GM23338 (cell line): ENCODE data around the gene TMEM165. TPM values are rescaled to one million over a fixed set of nuclear protein-coding genes. Genes with fewer than 3 reads are reported as not detected.
A peak's percentile ranks its signal among the peaks of the same experiment; 100 is the strongest.

Experiments
- ATAC-seq: fragments of 200-7000 bp; cut with Tn5 transposase; 3 replicates; pipeline ENCODE4 v1.9.1; 2020
- DNase-seq: peaks from one replicate; pipeline ENCODE4 v3.0.0-alpha.2; 2015; ENCODE audit warnings: low spot score
- H2AFZ ChIP-seq: fragments of 200-600 bp; sonication (generic); 2 replicates; pipeline ENCODE4 v1.8.0; 2016; ENCODE audit warnings: antibody characterized with exemption, mild to moderate bottlenecking, moderate library complexity
- H3F3A ChIP-seq: fragments of 200-600 bp; sonication (generic); replicated peaks from 2 replicates; pipeline ENCODE4 v1.8.0; 2017; ENCODE audit warnings: antibody characterized with exemption, mixed run types, low read depth
- H3K27ac ChIP-seq: fragments of 200-600 bp; sonication (generic); 2 replicates; pipeline ENCODE4 v1.6.1; 2016; ENCODE audit warnings: low read depth
- H3K27me3 ChIP-seq: fragments of 200-600 bp; sonication (generic); 2 replicates; pipeline ENCODE4 v1.8.0; 2016; ENCODE audit warnings: mild to moderate bottlenecking, mixed run types, moderate library complexity; ENCODE audit not compliant: insufficient read depth
- H3K36me3 ChIP-seq: fragments of 200-600 bp; sonication (generic); 2 replicates; pipeline ENCODE4 v1.8.0; 2016; ENCODE audit warnings: mild to moderate bottlenecking; ENCODE audit not compliant: insufficient read depth
- H3K4me1 ChIP-seq: fragments of 200-600 bp; sonication (generic); 2 replicates; pipeline ENCODE4 v1.8.0; 2016; ENCODE audit warnings: mild to moderate bottlenecking, moderate library complexity; ENCODE audit not compliant: insufficient read depth
- H3K4me2 ChIP-seq: fragments of 200-600 bp; sonication (generic); 2 replicates; pipeline ENCODE4 v1.7.1; 2017; ENCODE audit warnings: mixed run types
- H3K4me3 ChIP-seq: fragments of 200-600 bp; sonication (generic); 2 replicates; pipeline ENCODE4 v1.6.1; 2016; ENCODE audit warnings: mixed run types
- H3K79me2 ChIP-seq: fragments of 200-600 bp; sonication (generic); replicated peaks from 2 replicates; pipeline ENCODE4 v1.8.0; 2017; ENCODE audit warnings: mild to moderate bottlenecking; ENCODE audit not compliant: insufficient read depth
- H3K9me2 ChIP-seq: fragments of 200-600 bp; sonication (generic); 2 replicates; pipeline ENCODE4 v1.8.0; 2017; ENCODE audit not compliant: insufficient read depth
- H4K20me1 ChIP-seq: fragments of 200-600 bp; sonication (generic); replicated peaks from 2 replicates; pipeline ENCODE4 v1.8.0; 2017; ENCODE audit warnings: mild to moderate bottlenecking; ENCODE audit not compliant: insufficient read depth
- H3K27ac Mint-ChIP-seq: 2 replicates; pipeline ENCODE4 v1.8.0; 2020; ENCODE audit warnings: inconsistent platforms, mild to moderate bottlenecking, moderate library complexity, mixed read lengths
- H3K27me3 Mint-ChIP-seq: 3 replicates; pipeline ENCODE4 v1.8.0; 2022; ENCODE audit warnings: low read depth, mild to moderate bottlenecking, moderate library complexity, mixed read lengths, inconsistent platforms; ENCODE audit not compliant: insufficient read depth, poor library complexity
- H3K36me3 Mint-ChIP-seq: 3 replicates; pipeline ENCODE4 v1.8.0; 2021; ENCODE audit warnings: low read depth, mild to moderate bottlenecking, inconsistent platforms, moderate library complexity, mixed read lengths
- H3K4me1 Mint-ChIP-seq: 3 replicates; pipeline ENCODE4 v1.8.0; 2020; ENCODE audit warnings: mild to moderate bottlenecking, inconsistent platforms, mixed read lengths
- H3K4me3 Mint-ChIP-seq: 3 replicates; pipeline ENCODE4 v1.8.0; 2021; ENCODE audit warnings: moderate library complexity, mild to moderate bottlenecking, inconsistent platforms, mixed read lengths
- H3K9me3 Mint-ChIP-seq: 3 replicates; pipeline ENCODE4 v1.8.0; 2020; ENCODE audit warnings: moderate library complexity, mild to moderate bottlenecking, inconsistent platforms, mixed read lengths
- CREB1 ChIP-seq: fragments of 250-450 bp; sonication (Bioruptor Pico); IDR thresholded peaks from 2 replicates; pipeline ENCODE4 v1.5.0; 2020; ENCODE audit warnings: low read depth, mild to moderate bottlenecking, moderate library complexity
- CTCF ChIP-seq, 2 experiments: fragments of 200-600 bp in 1 of 2; sonication (generic) in 1 of 2; conservative IDR thresholded peaks; 2 replicates each; pipeline versions ENCODE4 v1.5.1 to v1.6.1; 2016 to 2017; ENCODE audit warnings: antibody characterized with exemption in 2 of 2, low read depth in 2 of 2, mild to moderate bottlenecking in 2 of 2, moderate library complexity in 1 of 2
- EZH2 ChIP-seq: fragments of 200-600 bp; sonication (generic); IDR thresholded peaks from one replicate; pipeline ENCODE4 v1.8.0; 2017; ENCODE audit warnings: antibody characterized with exemption, mild to moderate bottlenecking, low read depth; ENCODE audit not compliant: unreplicated experiment
- EZH2phosphoT487 ChIP-seq: fragments of 200-600 bp; sonication (generic); IDR thresholded peaks from one replicate; pipeline ENCODE4 v1.8.1; 2018; ENCODE audit warnings: antibody characterized with exemption; ENCODE audit not compliant: unreplicated experiment
- JUNB ChIP-seq: IDR thresholded peaks from one replicate; pipeline ENCODE4 v1.6.1; 2016; ENCODE audit warnings: antibody characterized with exemption; ENCODE audit not compliant: unreplicated experiment
- NANOG ChIP-seq: IDR thresholded peaks from 2 replicates; pipeline ENCODE4 v1.6.1; 2016; ENCODE audit warnings: antibody characterized with exemption, borderline replicate concordance
- POLR2AphosphoS5 ChIP-seq: IDR thresholded peaks from 2 replicates; pipeline ENCODE4 v1.6.1; 2016; ENCODE audit warnings: antibody characterized with exemption, low read depth
- STAT1 ChIP-seq: IDR thresholded peaks from one replicate; pipeline ENCODE4 v1.6.1; 2016; ENCODE audit warnings: antibody characterized with exemption; ENCODE audit not compliant: unreplicated experiment
- ZNF114 ChIP-seq: fragments of 250-450 bp; sonication (Bioruptor Pico); IDR thresholded peaks from 2 replicates; pipeline ENCODE4 v1.5.0; 2020; ENCODE audit warnings: mild to moderate bottlenecking, moderate library complexity
- ZNF331 ChIP-seq: fragments of 250-450 bp; sonication (Bioruptor Pico); IDR thresholded peaks from 2 replicates; pipeline ENCODE4 v1.5.0; 2020; ENCODE audit warnings: low read depth, mild to moderate bottlenecking, moderate library complexity
- ZNF462 ChIP-seq: fragments of 250-450 bp; sonication (Bioruptor Pico); IDR thresholded peaks from 2 replicates; pipeline ENCODE4 v1.5.0; 2020; ENCODE audit warnings: mild to moderate bottlenecking, moderate library complexity
- polyA plus RNA-seq: library from polyadenylated mRNA; unstranded; fragments of >200 nt; fragmentation: Nextera tagmentation; extraction: Ambion mirVana; gene quantifications from 2 replicates; pipeline ENCODE4 v1.2.1, GENCODE V29; 2016
- total RNA-seq: library from RNA; depleted of rRNA; stranded (reverse); fragments of >200 nt; shearing (Covaris generic); gene quantifications from 2 replicates; pipeline ENCODE4 v1.2.3, GENCODE V29; 2014

The TMEM165 gene
- total and polyA plus RNA-seq, 2 experiments from 2014 or later = 125 to 171 TPM

GRCh38 chr4:55345980-55346850 is 49.5 kb upstream of the TMEM165 start, which contains the start of gene SRD5A3:
SRD5A3 (plus strand) TSS chr4:55346242; CDS start chr4:55346337, 95 bp downstream.
- Histone ChIP-seq H3K4me2 (peak within 1 kb of the TSS; percentile 93), H3F3A (0 out of 2 replicates have a peak, but pooled peaks cover 6% of the 10 kb centered on the region), H3K4me1 (peaks cover 17% of the 10 kb centered on the region), H3K9me2 (no peaks in the 10 kb centered on the region), H3K79me2 (peaks cover 19% of the 10 kb centered on the region), H3K27me3 (no peaks in the 10 kb centered on the region), H3K4me3 (peak within 1 kb of the TSS; percentile 83), H3K27ac (peak within 1 kb of the TSS; percentile 63; the same call in 1 of the 2 replicates), H3K36me3 (no peaks in the 10 kb centered on the region), H2AFZ (peak within 1 kb of the TSS; percentile 93), H4K20me1 (no peaks in the 10 kb centered on the region)
- H3K4me3 Mint-ChIP-seq = peak within 1 kb of the TSS; percentile 89
- peak within 1 kb of the TSS; percentile 92 for H3K27ac Mint-ChIP-seq
- H3K4me1 Mint-ChIP-seq = peaks cover 22% of the 10 kb centered on the region
- peaks cover 12% of the 10 kb centered on the region; the same call in 2 of the 3 replicates for H3K9me3 Mint-ChIP-seq
- DNase-seq (peak; percentile 89), ATAC-seq (peak; percentile 94)
- H3K36me3 Mint-ChIP-seq = peaks cover 11% of the 10 kb centered on the region; the same call in 2 of the 3 replicates
- H3K27me3 Mint-ChIP-seq = peaks cover 9% of the 10 kb centered on the region
- TF ChIP-seq EZH2phosphoT487 (no peak), STAT1 (no peak), CTCF (conservative IDR thresholded peaks at IDR 0.05; ENCODE audit: low read depth in 2 of 2) (peak; percentile 63 to 79), ZNF331 (CRISPR knock-in tag) (no peak), EZH2 (no peak), POLR2AphosphoS5 (peak; percentile 73; the same call in 1 of the 2 replicates), ZNF462 (CRISPR knock-in tag) (no peak), JUNB (no peak), ZNF114 (no peak), CREB1 (CRISPR knock-in tag) (peak; percentile 72), NANOG (no peak)
